ENCODE measurements around the gene KRT86.

Gene KRT86

GRCh38 chr12:52308806-52309425 lies 34.5 kb downstream of the KRT86 start:
- no peak for TF ChIP-seq CTCF (IDR thresholded peaks at IDR 0.05; ENCODE audit: low read depth, low read length, missing control alignments)
- DNase-seq (ENCODE audit: low read depth): no peak
- no peak overlapping the region for H3K4me3 ChIP-seq (ENCODE audit: low read depth, low read length)

- TF ChIP-seq CTCF (IDR thresholded peaks at IDR 0.05; ENCODE audit: low read depth, low read length, missing control alignments): no peak
- H3K4me3 ChIP-seq (ENCODE audit: low read depth, low read length): no peak overlapping the region
- DNase-seq (ENCODE audit: low read depth): no peak
Observed at GRCh38 chr12:52310622-52311284, 36.3 kb downstream of the KRT86 start.

- TF ChIP-seq CTCF (IDR thresholded peaks at IDR 0.05; ENCODE audit: low read depth, low read length, missing control alignments): no peak
- DNase-seq (ENCODE audit: low read depth): no peak
- no peak overlapping the region for H3K4me3 ChIP-seq (ENCODE audit: low read depth, low read length)
Observed at GRCh38 chr12:52311285-52311648, 36.8 kb downstream of the KRT86 start.

GRCh38 chr12:52312086-52312485 lies 37.6 kb downstream of the KRT86 start:
- no peak overlapping the region for H3K4me3 ChIP-seq (ENCODE audit: low read depth, low read length)
- TF ChIP-seq CTCF (IDR thresholded peaks at IDR 0.05; ENCODE audit: low read depth, low read length, missing control alignments): no peak
- DNase-seq (ENCODE audit: low read depth): no peak

GRCh38 chr12:52313461-52313860 lies 39.0 kb downstream of the KRT86 start:
- TF ChIP-seq CTCF (IDR thresholded peaks at IDR 0.05; ENCODE audit: low read depth, low read length, missing control alignments): no peak
- H3K4me3 ChIP-seq (ENCODE audit: low read depth, low read length): no peak overlapping the region
- no peak for DNase-seq (ENCODE audit: low read depth)

GRCh38 chr12:52313926-52314325 lies 39.5 kb downstream of the KRT86 start:
- no peak overlapping the region for H3K4me3 ChIP-seq (ENCODE audit: low read depth, low read length)
- no peak for DNase-seq (ENCODE audit: low read depth)
- TF ChIP-seq CTCF (IDR thresholded peaks at IDR 0.05; ENCODE audit: low read depth, low read length, missing control alignments): no peak

GRCh38 chr12:52314511-52314910 lies 40.1 kb downstream of the KRT86 start:
- no peak for DNase-seq (ENCODE audit: low read depth)
- TF ChIP-seq CTCF (IDR thresholded peaks at IDR 0.05; ENCODE audit: low read depth, low read length, missing control alignments): no peak
- H3K4me3 ChIP-seq (ENCODE audit: low read depth, low read length): no peak overlapping the region
